GM12891 (cell line): ENCODE results near the gene TAF4.
"Not testable (repeated sequence)": the region's sequence is repeated elsewhere in the genome, so short reads cannot be mapped to it uniquely, and the experiment has no call there.

ENCODE experiments used
- PAX5 ChIP-seq: IDR thresholded peaks from 2 replicates; pipeline ENCODE4 v1.6.1; 2011; ENCODE audit warnings: low read length, moderate library complexity, mild to moderate bottlenecking; ENCODE audit not compliant: insufficient read depth, severe bottlenecking
- POLR2A ChIP-seq: IDR thresholded peaks from 2 replicates; pipeline ENCODE4 v1.6.1; 2011; ENCODE audit warnings: low read depth, low read length, control low read depth
- POLR2AphosphoS5 ChIP-seq: IDR thresholded peaks from 2 replicates; pipeline ENCODE4 v1.6.1; 2011; ENCODE audit warnings: low read depth, low read length, control low read depth
- SPI1 ChIP-seq: IDR thresholded peaks from 2 replicates; pipeline ENCODE4 v1.6.1; 2011; ENCODE audit warnings: low read depth, low read length, control low read depth
- TAF1 ChIP-seq: IDR thresholded peaks from 2 replicates; pipeline ENCODE4 v1.6.1; 2011; ENCODE audit warnings: low read depth, low read length, control low read depth

GRCh38 chr20:61984431-61984830, 81.2 kb downstream of the TAF4 start:
- not testable (repeated sequence) for TF ChIP-seq TAF1, POLR2AphosphoS5, POLR2A, SPI1, PAX5
